ENCODE measurements around the gene ZMAT2. TPM values are rescaled to one million over a fixed set of nuclear protein-coding genes. Genes with fewer than 3 reads are reported as not detected.
"Not testable (repeated sequence)": the region's sequence is repeated elsewhere in the genome, so short reads cannot be mapped to it uniquely, and the experiment has no call there.

Gene ZMAT2
- total RNA-seq, 1 donor from 2014 or later: 51.0 TPM

DNA sequence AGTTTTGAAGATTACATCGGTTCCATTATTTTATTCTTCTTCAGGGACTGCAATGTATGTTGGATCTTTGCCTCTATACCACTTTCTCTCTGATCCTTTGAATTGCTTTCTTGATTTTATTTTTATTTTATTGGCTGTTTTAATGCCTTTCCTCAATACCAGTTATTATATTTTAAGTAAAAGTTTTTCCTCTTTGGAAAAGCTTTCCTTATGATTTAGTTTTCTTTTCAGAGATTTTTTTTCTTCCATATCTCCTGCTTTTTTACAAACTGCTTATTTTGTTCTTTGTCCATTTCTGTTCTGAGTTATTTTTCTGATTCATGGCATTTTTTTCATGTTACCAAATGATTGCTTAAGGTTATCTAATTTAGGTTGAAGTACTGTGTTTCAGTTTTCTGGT, 11.5 kb downstream of the ZMAT2 start:
- H3K4me1 Mint-ChIP-seq (ENCODE audit: unreplicated experiment): peaks cover 6% of the 10 kb centered on the region
- H3K36me3 Mint-ChIP-seq (ENCODE audit: low read depth, unreplicated experiment): peaks cover 5% of the 10 kb centered on the region
- H3K4me3 Mint-ChIP-seq (ENCODE audit: unreplicated experiment): no peak overlapping the region
- no peaks in the 10 kb centered on the region for H3K9me3 Mint-ChIP-seq (ENCODE audit: unreplicated experiment)
- DNase-seq (ENCODE audit: low spot score): no peak
- H3K27ac Mint-ChIP-seq (ENCODE audit: unreplicated experiment): no peak overlapping the region
- peaks cover 10% of the 10 kb centered on the region for H3K27me3 Mint-ChIP-seq (ENCODE audit: unreplicated experiment)
- TF ChIP-seq CTCF (IDR thresholded peaks at IDR 0.05; ENCODE audit: unreplicated experiment): no peak

DNA sequence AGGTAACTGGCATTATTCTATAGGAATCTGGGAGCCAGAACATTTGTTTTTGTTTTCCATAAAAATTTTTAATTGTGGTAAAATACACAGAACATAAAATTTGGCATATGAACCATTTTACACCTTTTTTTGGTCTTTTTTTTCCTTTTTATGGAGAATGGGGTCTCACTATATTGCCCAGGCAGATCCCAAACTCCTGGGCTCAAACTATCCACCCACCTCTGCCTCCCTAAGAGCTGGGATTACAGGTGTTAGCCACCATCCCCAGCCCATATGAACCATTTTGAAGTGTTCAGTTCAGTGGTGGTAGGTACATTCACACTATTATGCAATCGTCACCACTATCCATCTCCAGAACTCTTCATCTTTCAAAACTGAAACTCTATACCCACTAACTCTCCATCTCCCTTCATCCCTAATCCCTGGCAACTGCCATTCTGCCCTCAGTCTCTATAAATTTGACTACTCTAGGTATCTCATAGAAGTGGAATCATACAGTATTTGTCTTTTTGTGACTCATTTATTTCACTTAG, 13.4 kb downstream of the ZMAT2 start:
- H3K4me3 Mint-ChIP-seq (ENCODE audit: unreplicated experiment): no peak overlapping the region
- H3K27me3 Mint-ChIP-seq (ENCODE audit: unreplicated experiment): peaks cover 12% of the 10 kb centered on the region
- no peak overlapping the region for H3K27ac Mint-ChIP-seq (ENCODE audit: unreplicated experiment)
- no peaks in the 10 kb centered on the region for H3K9me3 Mint-ChIP-seq (ENCODE audit: unreplicated experiment)
- peaks cover 6% of the 10 kb centered on the region for H3K4me1 Mint-ChIP-seq (ENCODE audit: unreplicated experiment)
- no peak for TF ChIP-seq CTCF (IDR thresholded peaks at IDR 0.05; ENCODE audit: unreplicated experiment)
- no peak for DNase-seq (ENCODE audit: low spot score)
- H3K36me3 Mint-ChIP-seq (ENCODE audit: low read depth, unreplicated experiment): peaks cover 5% of the 10 kb centered on the region

- not testable (repeated sequence) for H3K27me3 Mint-ChIP-seq (ENCODE audit: unreplicated experiment); DNase-seq (ENCODE audit: low spot score); H3K4me3 Mint-ChIP-seq (ENCODE audit: unreplicated experiment); H3K36me3 Mint-ChIP-seq (ENCODE audit: low read depth, unreplicated experiment); H3K4me1 Mint-ChIP-seq (ENCODE audit: unreplicated experiment); H3K27ac Mint-ChIP-seq (ENCODE audit: unreplicated experiment); H3K9me3 Mint-ChIP-seq (ENCODE audit: unreplicated experiment)
These were observed 16.0 kb downstream of the ZMAT2 start for GRCh38 chr5:140716238-140716637.

GRCh38 chr5:140718266-140718592, 18.0 kb downstream of the ZMAT2 start:
- Mint-ChIP-seq H3K36me3 (ENCODE audit: low read depth, unreplicated experiment) (no peaks in the 10 kb centered on the region), H3K9me3 (ENCODE audit: unreplicated experiment) (no peaks in the 10 kb centered on the region), H3K27me3 (ENCODE audit: unreplicated experiment) (peaks cover 2% of the 10 kb centered on the region), H3K4me1 (ENCODE audit: unreplicated experiment) (no peaks in the 10 kb centered on the region), H3K27ac (ENCODE audit: unreplicated experiment) (no peak overlapping the region), H3K4me3 (ENCODE audit: unreplicated experiment) (no peak overlapping the region)
- no peak for DNase-seq (ENCODE audit: low spot score)
- no peak for TF ChIP-seq CTCF (IDR thresholded peaks at IDR 0.05; ENCODE audit: unreplicated experiment)

DNA sequence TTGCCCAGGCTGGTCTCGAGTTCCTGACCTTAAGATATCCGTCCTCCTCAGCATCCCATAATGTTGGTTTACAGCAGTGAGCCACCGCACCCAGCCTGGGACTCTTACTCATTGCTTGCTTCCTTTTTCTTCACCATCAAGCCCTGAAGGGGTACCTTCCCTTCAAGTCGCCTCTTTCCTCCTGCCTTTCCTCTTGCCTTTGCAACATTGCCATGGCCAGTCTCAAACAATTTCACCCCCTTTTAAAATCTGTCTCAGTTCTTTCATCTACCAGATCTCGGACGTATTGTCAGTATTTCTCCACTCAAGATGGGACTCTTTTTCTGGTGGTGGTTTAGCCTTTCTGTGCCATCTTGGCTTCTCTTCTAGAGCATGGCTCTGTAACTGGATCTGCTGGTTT, 20.5 kb downstream of the ZMAT2 start:
- not testable (repeated sequence) for H3K4me3 Mint-ChIP-seq (ENCODE audit: unreplicated experiment); H3K27ac Mint-ChIP-seq (ENCODE audit: unreplicated experiment); H3K4me1 Mint-ChIP-seq (ENCODE audit: unreplicated experiment); H3K9me3 Mint-ChIP-seq (ENCODE audit: unreplicated experiment); H3K36me3 Mint-ChIP-seq (ENCODE audit: low read depth, unreplicated experiment); H3K27me3 Mint-ChIP-seq (ENCODE audit: unreplicated experiment); DNase-seq (ENCODE audit: low spot score)

DNA sequence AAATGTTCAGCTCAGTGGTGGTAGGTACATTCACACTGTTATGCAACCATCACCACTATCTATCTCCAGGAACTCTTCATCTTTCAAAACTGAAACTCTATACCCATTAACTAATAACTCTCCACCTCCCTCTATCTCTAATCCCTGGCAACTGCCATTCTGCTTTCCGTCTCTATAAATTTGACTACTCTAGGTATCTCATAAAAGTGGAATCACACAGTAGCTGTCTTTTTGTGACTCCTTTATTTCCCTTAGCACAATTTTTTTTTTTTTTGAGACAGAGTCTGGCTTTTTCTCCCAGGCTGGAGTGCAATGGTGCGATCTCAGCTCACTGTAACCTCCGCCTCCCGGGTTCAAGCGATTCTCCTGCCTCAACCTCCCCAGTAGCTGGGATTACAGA, 21.1 kb downstream of the ZMAT2 start:
- H3K36me3 Mint-ChIP-seq (ENCODE audit: low read depth, unreplicated experiment); H3K9me3 Mint-ChIP-seq (ENCODE audit: unreplicated experiment); DNase-seq (ENCODE audit: low spot score); H3K27ac Mint-ChIP-seq (ENCODE audit: unreplicated experiment); H3K4me3 Mint-ChIP-seq (ENCODE audit: unreplicated experiment); H3K27me3 Mint-ChIP-seq (ENCODE audit: unreplicated experiment); H3K4me1 Mint-ChIP-seq (ENCODE audit: unreplicated experiment): not testable (repeated sequence)
